T-helper 17 cell (primary cell): ENCODE measurements around the gene CPAMD8. TPM values are rescaled to one million over a fixed set of nuclear protein-coding genes. Genes with fewer than 3 reads are reported as not detected.
A peak's percentile ranks its signal among the peaks of the same experiment; 100 is the strongest.
"Not testable (repeated sequence)": the region's sequence is repeated elsewhere in the genome, so short reads cannot be mapped to it uniquely, and the experiment has no call there.

ENCODE experiments used
- ATAC-seq: fragments of 150-1000 bp; cut with Tn5 transposase; 2 replicates; pipeline ENCODE4 v1.10.0; 2021; ENCODE audit warnings: mild to moderate bottlenecking, moderate library complexity
- DNase-seq, 3 donors: peaks; one replicate each; pipeline versions ENCODE4 v3.0.0 to v3.0.0-alpha.2; 2020 to 2021
- H3K9me3 ChIP-seq: one replicate; pipeline ENCODE4 v1.7.0; 2013; ENCODE audit warnings: low read length, mild to moderate bottlenecking; ENCODE audit not compliant: control insufficient read depth, poor library complexity, severe bottlenecking
- H3K27ac Mint-ChIP-seq: one replicate; pipeline ENCODE4 v1.8.0; 2022; ENCODE audit warnings: mild to moderate bottlenecking, moderate library complexity, mixed read lengths
- H3K27me3 Mint-ChIP-seq: one replicate; pipeline ENCODE4 v1.8.0; 2022; ENCODE audit warnings: mixed read lengths
- H3K36me3 Mint-ChIP-seq: one replicate; pipeline ENCODE4 v1.8.0; 2022; ENCODE audit warnings: low read depth, mixed read lengths
- H3K4me1 Mint-ChIP-seq: one replicate; pipeline ENCODE4 v1.8.0; 2022; ENCODE audit warnings: mild to moderate bottlenecking, mixed read lengths
- H3K4me3 Mint-ChIP-seq: one replicate; pipeline ENCODE4 v1.8.0; 2022; ENCODE audit warnings: mild to moderate bottlenecking, moderate library complexity, mixed read lengths
- total RNA-seq, 4 donors: library from RNA in 2 of 4; stranded (reverse) in 2 of 4; gene quantifications; one replicate each; pipeline ENCODE4 v1.2.3 and lab custom pipeline; 2022 to 2026

CPAMD8 gene
- total RNA-seq, 2 donors from 2014 or later = 1.1 to 3.3 TPM

DNA sequence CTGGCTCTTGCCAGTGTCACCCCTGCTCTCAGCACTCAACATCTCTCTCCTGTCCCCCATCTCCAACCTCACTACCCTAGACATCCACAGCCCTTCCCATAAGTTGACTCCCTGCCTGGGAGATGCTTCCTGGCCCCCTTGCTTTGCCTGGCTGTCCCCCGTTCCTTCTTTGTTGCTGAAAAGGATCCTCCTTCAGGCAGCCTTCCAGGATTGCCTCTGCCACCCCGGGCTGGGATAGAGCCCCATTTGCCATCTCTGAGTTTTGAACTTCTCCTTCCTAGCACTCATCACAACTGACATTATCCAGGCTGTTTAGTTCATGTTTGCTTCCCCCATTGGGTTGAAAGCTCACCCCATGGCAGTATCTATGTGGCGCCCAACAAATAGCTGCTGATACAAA is 20.0 kb downstream of the CPAMD8 start:
- Mint-ChIP-seq H3K4me1 (peaks cover 20% of the 10 kb centered on the region), H3K36me3 (no peaks in the 10 kb centered on the region), H3K4me3 (no peak overlapping the region), H3K27me3 (peaks cover 6% of the 10 kb centered on the region), H3K27ac (no peak overlapping the region)
- no peaks in the 10 kb centered on the region for H3K9me3 ChIP-seq
- ATAC-seq = no peak
- no peak for DNase-seq

- no peaks in the 10 kb centered on the region for H3K9me3 ChIP-seq
- H3K36me3 Mint-ChIP-seq = no peaks in the 10 kb centered on the region
- no peak for DNase-seq
- no peaks in the 10 kb centered on the region for H3K27me3 Mint-ChIP-seq
- H3K27ac Mint-ChIP-seq = peak overlapping the region; percentile 84
- H3K4me1 Mint-ChIP-seq = peaks cover 22% of the 10 kb centered on the region
- ATAC-seq = no peak
- no peak overlapping the region for H3K4me3 Mint-ChIP-seq
These were observed 21.6 kb downstream of the CPAMD8 start for GRCh38 chr19:17005000-17005399.

DNA sequence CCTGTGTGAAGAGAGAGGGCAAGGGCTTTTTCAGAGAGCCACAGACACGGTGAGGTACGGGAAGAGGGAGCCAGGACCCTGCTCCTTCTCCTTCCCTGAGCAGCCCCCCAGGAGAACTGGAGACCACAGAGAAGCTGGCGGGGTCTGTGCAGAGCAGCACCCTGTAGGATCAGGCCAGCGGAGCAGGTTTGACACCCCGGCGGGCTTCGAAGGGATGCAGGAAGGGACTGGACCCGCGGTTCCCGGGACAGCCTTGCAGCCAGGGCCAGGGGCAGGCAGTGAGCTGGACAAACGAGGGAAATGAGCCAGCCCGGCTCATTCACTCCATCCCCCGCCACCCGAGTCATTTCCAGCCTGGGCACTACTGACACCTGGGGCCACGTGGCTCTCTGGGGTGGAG is 22.2 kb downstream of the CPAMD8 start:
- no peaks in the 10 kb centered on the region for H3K9me3 ChIP-seq
- peak overlapping the region; percentile 84 for H3K27ac Mint-ChIP-seq
- H3K27me3 Mint-ChIP-seq = no peaks in the 10 kb centered on the region
- no peaks in the 10 kb centered on the region for H3K36me3 Mint-ChIP-seq
- ATAC-seq (no peak), DNase-seq (no peak)
- peaks cover 22% of the 10 kb centered on the region for H3K4me1 Mint-ChIP-seq
- H3K4me3 Mint-ChIP-seq = no peak overlapping the region

DNA sequence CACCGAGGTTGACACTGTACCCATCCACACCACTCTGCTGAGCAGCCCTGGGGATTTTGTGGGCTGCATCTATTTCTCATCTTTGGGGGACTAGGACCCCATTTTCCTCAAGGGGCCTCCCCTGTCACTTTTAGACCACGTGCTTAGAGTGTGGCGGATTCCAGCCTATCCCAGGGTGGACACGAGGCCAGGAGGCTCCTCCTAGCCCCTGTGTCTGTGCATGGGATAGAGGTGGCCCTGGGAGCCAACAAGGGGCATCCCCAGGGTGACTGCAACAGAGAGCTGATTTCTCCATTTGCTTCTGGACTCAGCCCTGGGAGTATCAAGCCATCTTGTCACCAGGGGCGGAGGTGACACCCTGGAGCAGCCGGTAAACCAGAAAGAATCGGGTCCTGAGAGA is 24.2 kb downstream of the CPAMD8 start:
- no peaks in the 10 kb centered on the region for H3K27me3 Mint-ChIP-seq
- H3K4me3 Mint-ChIP-seq = peak overlapping the region; percentile 12
- DNase-seq (no peak), ATAC-seq (no peak)
- peak overlapping the region; percentile 95 for H3K27ac Mint-ChIP-seq
- H3K9me3 ChIP-seq = peaks cover 7% of the 10 kb centered on the region
- peaks cover 22% of the 10 kb centered on the region for H3K4me1 Mint-ChIP-seq
- H3K36me3 Mint-ChIP-seq = no peaks in the 10 kb centered on the region

DNA sequence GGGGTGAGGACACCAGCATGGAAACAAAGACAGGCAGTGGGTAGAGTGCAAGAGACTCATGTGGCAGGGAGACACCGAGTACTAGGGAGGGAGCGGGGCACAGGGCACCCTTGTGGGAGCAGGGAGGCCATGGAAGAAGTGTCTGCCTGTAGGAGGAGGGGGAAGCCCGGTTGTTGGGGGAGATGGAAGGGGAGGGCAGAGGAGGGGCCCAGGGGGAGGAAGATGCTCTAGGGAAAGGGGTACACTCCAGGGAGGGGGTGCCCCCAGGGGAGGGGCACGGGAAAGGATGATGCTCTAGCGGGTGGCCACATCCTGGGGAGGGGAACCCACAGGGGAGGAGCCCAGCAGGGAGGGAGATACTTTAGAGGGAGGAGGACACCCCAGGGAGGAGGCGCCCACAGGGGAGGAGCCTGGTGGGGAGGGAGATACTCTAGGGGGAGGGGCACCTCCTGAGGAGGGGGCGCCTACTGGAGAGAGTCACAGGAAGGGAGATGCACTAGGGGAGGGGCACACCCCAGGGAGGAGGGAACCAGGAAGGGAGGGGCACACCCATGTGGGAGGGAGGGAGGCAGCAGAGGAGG is 24.9 kb downstream of the CPAMD8 start:
- peak; percentile 97 for ATAC-seq

GRCh38 chr19:16998635-16999194 is 27.9 kb downstream of the CPAMD8 start:
- Mint-ChIP-seq H3K27ac (no peak overlapping the region), H3K27me3 (no peaks in the 10 kb centered on the region)

More for the DNA sequence above, 24.9 kb downstream of the CPAMD8 start:
- H3K27me3 Mint-ChIP-seq = no peaks in the 10 kb centered on the region
- H3K9me3 ChIP-seq = peaks cover 7% of the 10 kb centered on the region
- DNase-seq = peak; percentile 69 to 86 (median 73)
- peaks cover 22% of the 10 kb centered on the region for H3K4me1 Mint-ChIP-seq
- peak overlapping the region; percentile 95 for H3K27ac Mint-ChIP-seq
- no peaks in the 10 kb centered on the region for H3K36me3 Mint-ChIP-seq
- peak overlapping the region; percentile 88 for H3K4me3 Mint-ChIP-seq

GRCh38 chr19:16996838-16997490 is 29.6 kb downstream of the CPAMD8 start:
- H3K27me3 Mint-ChIP-seq, H3K4me3 Mint-ChIP-seq, ATAC-seq, DNase-seq, H3K9me3 ChIP-seq, H3K36me3 Mint-ChIP-seq: not testable (repeated sequence)
- H3K4me1 Mint-ChIP-seq = peaks cover 13% of the 10 kb centered on the region
- peak overlapping the region; percentile 39 for H3K27ac Mint-ChIP-seq

More at GRCh38 chr19:16998635-16999194, 27.9 kb downstream of the CPAMD8 start:
- no peak for ATAC-seq
- H3K9me3 ChIP-seq = peaks cover 7% of the 10 kb centered on the region
- no peaks in the 10 kb centered on the region for H3K36me3 Mint-ChIP-seq
- no peak overlapping the region for H3K4me3 Mint-ChIP-seq
- peaks cover 18% of the 10 kb centered on the region for H3K4me1 Mint-ChIP-seq
- DNase-seq = no peak

GRCh38 chr19:16988661-16989060 is 37.9 kb downstream of the CPAMD8 start:
- Mint-ChIP-seq H3K36me3 (peaks cover 5% of the 10 kb centered on the region), H3K4me1 (no peaks in the 10 kb centered on the region), H3K27me3 (no peaks in the 10 kb centered on the region), H3K4me3 (no peak overlapping the region), H3K27ac (no peak overlapping the region)
- no peak for ATAC-seq
- DNase-seq = no peak
- H3K9me3 ChIP-seq = no peaks in the 10 kb centered on the region

DNA sequence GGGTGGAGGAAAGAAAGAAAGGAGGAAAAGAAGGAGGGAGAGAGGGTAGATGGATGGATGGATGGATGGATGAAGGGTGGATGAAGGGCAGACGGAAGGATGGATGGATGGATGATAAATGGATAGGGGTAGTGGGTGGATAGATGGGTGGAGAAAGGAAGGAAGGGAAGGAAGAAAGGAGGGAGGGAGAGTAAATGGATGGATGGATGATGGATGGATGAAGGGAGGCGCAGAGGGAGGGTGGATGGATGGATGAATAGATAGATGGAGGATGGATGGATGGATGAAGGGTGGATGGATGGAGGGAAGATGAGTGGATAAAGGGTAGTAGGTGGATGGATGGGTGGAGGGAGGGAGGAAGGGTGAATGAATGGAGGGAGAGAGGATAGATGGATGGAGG is 41.2 kb downstream of the CPAMD8 start:
- Mint-ChIP-seq H3K36me3 (no peaks in the 10 kb centered on the region), H3K4me1 (no peaks in the 10 kb centered on the region), H3K27ac (no peak overlapping the region), H3K27me3 (no peaks in the 10 kb centered on the region), H3K4me3 (no peak overlapping the region)
- no peaks in the 10 kb centered on the region for H3K9me3 ChIP-seq
- DNase-seq (no peak), ATAC-seq (no peak)

GRCh38 chr19:16982586-16982985 is 44.0 kb downstream of the CPAMD8 start:
- not testable (repeated sequence) for H3K4me1 Mint-ChIP-seq, H3K9me3 ChIP-seq, H3K27me3 Mint-ChIP-seq, H3K36me3 Mint-ChIP-seq, ATAC-seq, DNase-seq, H3K27ac Mint-ChIP-seq, H3K4me3 Mint-ChIP-seq

DNA sequence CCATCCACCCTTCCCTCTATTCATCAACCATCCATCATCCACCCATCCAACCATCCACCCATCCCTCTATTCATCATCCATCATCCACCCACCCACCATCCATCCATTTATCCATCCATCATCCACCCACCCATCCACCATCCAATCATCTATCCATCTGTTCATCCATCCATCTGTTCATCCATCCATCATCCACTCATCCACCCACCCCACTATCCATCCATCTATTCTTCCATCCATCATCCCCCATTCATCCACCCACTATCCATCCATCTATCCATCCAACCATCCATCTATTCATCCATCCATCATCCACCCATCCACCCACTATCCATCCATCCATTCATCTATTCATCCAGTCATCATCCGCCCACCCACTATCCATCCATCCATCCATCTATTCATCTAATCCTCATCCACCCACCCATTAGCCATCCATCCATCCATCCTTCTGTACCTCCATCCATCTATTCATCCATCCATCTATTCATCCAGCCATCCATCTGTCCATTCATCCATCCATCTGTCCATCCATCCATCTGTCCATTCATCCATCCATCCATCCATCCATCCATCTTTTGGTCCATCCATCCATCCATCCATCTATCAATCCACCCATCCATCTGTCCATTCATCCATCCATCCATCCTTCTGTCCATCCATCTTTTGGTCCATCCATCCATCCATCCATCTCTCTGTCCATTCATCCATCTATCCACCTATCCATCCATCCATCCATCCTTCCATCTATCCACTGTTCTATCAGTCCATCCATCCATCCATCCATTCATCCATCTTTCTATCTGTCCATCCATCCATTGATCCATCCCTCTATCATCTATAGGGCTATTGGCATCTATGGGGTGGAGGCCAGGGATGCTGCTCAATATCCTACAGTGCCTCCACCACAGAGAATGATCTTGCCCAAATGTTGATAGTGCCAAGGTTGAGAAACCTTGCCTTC is 47.5 kb downstream of the CPAMD8 start:
- Mint-ChIP-seq H3K27me3 (peaks cover 6% of the 10 kb centered on the region), H3K4me1 (no peaks in the 10 kb centered on the region), H3K4me3 (no peak overlapping the region), H3K27ac (no peak overlapping the region), H3K36me3 (peaks cover 2% of the 10 kb centered on the region)
- no peak for ATAC-seq
- no peaks in the 10 kb centered on the region for H3K9me3 ChIP-seq
- no peak for DNase-seq

DNA sequence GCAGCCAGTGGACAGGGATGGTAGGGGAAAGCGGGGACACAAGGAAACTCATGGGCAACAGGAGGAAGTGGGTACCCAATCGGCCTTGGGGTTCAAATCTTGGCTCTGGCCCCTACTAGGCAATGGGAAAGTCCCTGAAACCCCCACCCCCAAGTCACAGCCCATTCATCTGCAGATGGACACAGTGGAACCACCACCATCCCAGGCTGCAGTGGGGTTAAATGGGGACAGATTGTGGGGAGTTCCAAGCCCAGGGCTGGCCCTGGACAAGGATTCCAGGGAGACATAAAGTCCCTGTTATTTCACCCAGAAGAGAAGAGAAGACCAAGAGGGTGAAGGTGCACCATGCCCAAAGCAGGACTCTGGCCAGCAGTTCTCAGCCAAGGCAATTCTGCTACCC is 48.5 kb downstream of the CPAMD8 start:
- Mint-ChIP-seq H3K4me1 (no peaks in the 10 kb centered on the region), H3K4me3 (no peak overlapping the region), H3K27me3 (peaks cover 6% of the 10 kb centered on the region), H3K36me3 (peaks cover 2% of the 10 kb centered on the region), H3K27ac (no peak overlapping the region)
- no peak for ATAC-seq
- DNase-seq = no peak
- H3K9me3 ChIP-seq = no peaks in the 10 kb centered on the region

- Mint-ChIP-seq H3K4me1 (no peaks in the 10 kb centered on the region), H3K27ac (no peak overlapping the region), H3K36me3 (peaks cover 2% of the 10 kb centered on the region), H3K27me3 (peaks cover 6% of the 10 kb centered on the region), H3K4me3 (no peak overlapping the region)
- no peaks in the 10 kb centered on the region for H3K9me3 ChIP-seq
- DNase-seq (no peak), ATAC-seq (no peak)
These were observed 49.3 kb downstream of the CPAMD8 start for GRCh38 chr19:16977306-16977705.
